AG04449 (cell line): ENCODE data around the gene VMAC.

Experiments
- CTCF ChIA-PET: fragments of 350-600 bp; formaldehyde crosslinking; extraction: SDS; loops from one replicate; lab custom pipeline; 2021; ENCODE audit warnings: antibody characterized with exemption; lab: Yijun Ruan, JAX
- POLR2A ChIA-PET: fragments of 400-600, 350-600 bp; formaldehyde crosslinking; extraction: SDS; loops from one replicate; lab custom pipeline; 2020; ENCODE audit warnings: antibody characterized with exemption, inconsistent platforms; lab: Yijun Ruan, JAX
- DNase-seq: peaks from one replicate; pipeline ENCODE4 v3.0.0-alpha.2; 2010; ENCODE audit warnings: low read depth, low spot score
- H3K4me3 ChIP-seq: 2 replicates; pipeline ENCODE4 v1.5.1; 2011; ENCODE audit warnings: low read depth, mild to moderate bottlenecking, control low read depth, low read length
- CTCF ChIP-seq: IDR thresholded peaks from one replicate; pipeline ENCODE4 v1.5.1; 2011; ENCODE audit warnings: mild to moderate bottlenecking, moderate library complexity, low read length, control low read depth, inconsistent platforms; ENCODE audit not compliant: insufficient read depth; ENCODE audit errors: missing control alignments

Gene VMAC

GRCh38 chr19:5958851-5959122 lies 54.1 kb downstream of the VMAC start:
- ChIA-PET POLR2A (no interaction called here), CTCF (interaction anchor here (1.7 to 10.7 kb wide), 2 partner anchors 11 kb away, joined by 4 to 151 read pairs; no protein-coding TSS in a partner anchor)
- H3K4me3 ChIP-seq, result no peak overlapping the region
- TF ChIP-seq CTCF, result no peak
- no peak for DNase-seq

GRCh38 chr19:5959260-5960004 lies 54.8 kb downstream of the VMAC start:
- no peak overlapping the region for H3K4me3 ChIP-seq
- ChIA-PET POLR2A (no interaction called here), CTCF (interaction anchor here (0.9 to 10.7 kb wide), 4 partner anchors 10 to 28 kb away, joined by 3 to 151 read pairs (median 4); no protein-coding TSS in a partner anchor)
- no peak for TF ChIP-seq CTCF
- no peak for DNase-seq
